IMR-90 (cell line): ENCODE data around the gene GALNT12.

Source experiments
- BHLHE40 ChIP-seq: fragments of 150-350 bp; IDR thresholded peaks from 2 replicates; pipeline ENCODE4 v1.6.1; 2016; ENCODE audit warnings: mild to moderate bottlenecking, low read depth, low read length
- CEBPB ChIP-seq: IDR thresholded peaks from 2 replicates; pipeline ENCODE4 v1.6.1; 2012; ENCODE audit warnings: low read depth, low read length, improper control_type of control experiment
- CHD1 ChIP-seq: IDR thresholded peaks from 2 replicates; pipeline ENCODE4 v1.6.1; 2012; ENCODE audit warnings: low read depth, low read length, improper control_type of control experiment
- CTCF ChIP-seq: conservative IDR thresholded peaks from 2 replicates; pipeline ENCODE4 v1.5.1; 2012; ENCODE audit warnings: mild to moderate bottlenecking, low read depth, low read length, improper control_type of control experiment
- MAFK ChIP-seq: IDR thresholded peaks from 2 replicates; pipeline ENCODE4 v1.6.1; 2012; ENCODE audit warnings: low read depth, low read length, improper control_type of control experiment
- MXI1 ChIP-seq: IDR thresholded peaks from 2 replicates; pipeline ENCODE4 v1.6.1; 2012; ENCODE audit warnings: low read depth, mild to moderate bottlenecking, low read length, moderate library complexity, borderline replicate concordance
- POLR2A ChIP-seq: IDR thresholded peaks from 2 replicates; pipeline ENCODE4 v1.6.1; 2012; ENCODE audit warnings: mild to moderate bottlenecking, low read depth, low read length
- RAD21 ChIP-seq: IDR thresholded peaks from 2 replicates; pipeline ENCODE4 v1.6.1; 2012; ENCODE audit warnings: low read length, improper control_type of control experiment
- RCOR1 ChIP-seq: IDR thresholded peaks from 2 replicates; pipeline ENCODE4 v1.6.1; 2012; ENCODE audit warnings: mild to moderate bottlenecking, low read length, improper control_type of control experiment; ENCODE audit not compliant: insufficient replicate concordance
- RFX5 ChIP-seq: IDR thresholded peaks from 2 replicates; pipeline ENCODE4 v1.8.0; 2012; ENCODE audit warnings: low read depth, mild to moderate bottlenecking, low read length, moderate library complexity
- SMC3 ChIP-seq: fragments of 150-350 bp; IDR thresholded peaks from 2 replicates; pipeline ENCODE4 v1.6.1; 2016; ENCODE audit warnings: low read depth, mild to moderate bottlenecking, antibody characterized with exemption, low read length, moderate library complexity
- USF2 ChIP-seq: fragments of 150-350 bp; IDR thresholded peaks from 2 replicates; pipeline ENCODE4 v1.6.1; 2017; ENCODE audit warnings: mild to moderate bottlenecking, antibody characterized with exemption, low read length, low read depth

DNA sequence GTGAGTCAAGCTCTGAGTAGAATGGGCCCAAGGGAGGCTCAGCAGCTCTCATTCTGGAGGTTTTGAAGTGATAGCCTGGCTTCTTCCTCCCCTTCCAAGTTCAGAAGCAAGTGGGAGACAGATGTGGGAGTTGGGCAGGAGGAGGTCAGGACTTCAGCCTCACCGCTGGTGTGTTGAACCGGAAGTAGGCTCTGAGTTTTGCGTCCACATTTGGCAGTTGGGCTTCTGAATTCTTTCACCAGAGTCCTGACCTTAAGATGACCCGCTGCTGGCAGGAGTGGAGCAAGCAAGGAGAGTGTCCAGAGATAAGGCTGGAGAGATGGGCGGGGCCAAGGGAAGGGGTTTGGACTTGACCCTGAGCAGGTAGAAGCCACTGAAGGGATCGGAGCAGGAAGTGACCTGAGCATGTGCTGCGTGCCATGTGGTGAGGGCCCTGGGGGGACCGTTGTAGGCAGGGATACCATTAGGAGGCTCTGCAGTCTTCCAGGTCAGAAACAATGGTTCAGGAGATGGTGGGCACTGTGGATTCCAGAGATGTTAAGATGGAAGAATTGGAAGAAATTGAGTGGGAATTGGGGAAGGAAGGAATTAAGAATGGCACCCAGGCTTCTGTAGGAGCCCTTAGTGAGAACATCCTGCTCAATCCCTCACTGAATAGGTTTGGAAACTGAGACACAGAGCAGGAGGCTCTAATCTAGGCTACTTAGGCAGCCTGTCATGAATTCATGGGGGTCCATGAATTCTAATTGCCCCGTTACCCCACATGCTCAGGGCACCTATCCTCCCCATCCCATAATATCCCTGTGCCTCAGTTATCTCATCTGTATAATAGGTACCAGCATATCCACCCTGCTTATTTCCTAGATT lies 25.9 kb downstream of the GALNT12 start:
- TF ChIP-seq CEBPB (no peak), MXI1 (no peak), MAFK (no peak), CTCF (no peak), POLR2A (no peak), CHD1 (no peak), USF2 (no peak), RAD21 (no peak), RCOR1 (no peak), SMC3 (no peak), RFX5 (no peak), BHLHE40 (no peak)
